Activated naive CD4-positive, alpha-beta T cell treated with anti-CD3 and anti-CD28 coated beads, Interleukin-2, amount 50 U/mL, for 72 hours (primary cell): Measurements from ENCODE around the gene ADAMTSL1. TPM values are rescaled to one million over a fixed set of nuclear protein-coding genes. Genes with fewer than 3 reads are reported as not detected.

Experiments
- ATAC-seq, 2 donors: fragments of 150-1000 bp; cut with Tn5 transposase; 2 replicates each; pipeline ENCODE4 v1.10.0; 2021; ENCODE audit warnings: mild to moderate bottlenecking in 2 of 2, moderate library complexity in 2 of 2
- DNase-seq, 2 donors: peaks; one replicate each; pipeline ENCODE4 v3.0.0; 2021 to 2022; ENCODE audit warnings: low spot score in 2 of 2
- H3K27ac Mint-ChIP-seq, 2 donors: one replicate each; pipeline ENCODE4 v1.8.0; 2022; ENCODE audit warnings: mild to moderate bottlenecking in 2 of 2, mixed read lengths in 2 of 2
- H3K36me3 Mint-ChIP-seq, 2 donors: one replicate each; pipeline ENCODE4 v1.8.0; 2022; ENCODE audit warnings: mixed read lengths in 2 of 2
- H3K9me3 Mint-ChIP-seq, 2 donors: one replicate each; pipeline ENCODE4 v1.8.0; 2022; ENCODE audit warnings: mixed read lengths in 2 of 2
- total RNA-seq, 2 donors: library from RNA; stranded (reverse); gene quantifications; one replicate each; pipeline ENCODE4 v1.2.3, GENCODE V29; 2022

The ADAMTSL1 gene
- total RNA-seq, 2 donors from 2014 or later = not detected

DNA sequence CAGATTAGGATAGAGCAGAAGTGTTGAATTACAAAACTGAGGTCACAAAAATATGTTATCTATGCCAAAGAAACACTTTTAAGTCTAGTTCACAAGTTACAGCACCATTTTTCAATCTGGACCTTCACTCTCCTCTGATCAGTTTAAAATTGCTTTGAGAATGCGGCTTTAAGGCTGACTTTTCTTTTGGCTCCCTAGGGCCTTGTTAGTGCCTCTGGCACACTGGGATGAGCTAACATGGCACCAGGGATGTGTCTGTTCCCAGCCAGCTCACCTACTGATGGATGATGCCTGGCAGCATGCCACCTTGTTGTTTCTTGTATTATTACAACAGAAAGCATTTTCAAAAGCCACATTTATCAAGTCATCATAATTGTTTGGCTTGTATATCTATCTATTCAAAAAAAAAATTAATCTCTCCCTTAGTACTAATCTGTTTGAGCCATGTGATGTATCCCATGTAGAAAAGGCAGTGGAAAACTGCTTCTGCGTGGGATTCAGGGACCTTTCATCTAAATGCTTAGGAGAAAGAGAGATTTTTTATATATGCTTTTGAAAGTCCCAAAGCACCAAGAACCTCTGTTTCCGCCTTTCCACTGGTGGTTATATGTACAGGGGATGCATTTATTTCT is 46.6 kb downstream of the ADAMTSL1 start:
- Mint-ChIP-seq H3K36me3 (no peaks in the 10 kb centered on the region), H3K27ac (no peak overlapping the region), H3K9me3 (peaks cover 3 to 5% of the 10 kb centered on the region in 2 donors)
- DNase-seq (no peak), ATAC-seq (no peak)

- no peak for ATAC-seq
- no peaks in the 10 kb centered on the region for H3K36me3 Mint-ChIP-seq
- H3K9me3 Mint-ChIP-seq = peaks cover 3 to 8% of the 10 kb centered on the region in 2 donors
- no peak for DNase-seq
- H3K27ac Mint-ChIP-seq = no peak overlapping the region
These were observed 52.7 kb downstream of the ADAMTSL1 start for GRCh38 chr9:18526685-18527084.

- ATAC-seq (no peak), DNase-seq (no peak)
- Mint-ChIP-seq H3K9me3 (peaks cover 19 to 23% of the 10 kb centered on the region in 2 donors), H3K36me3 (peaks cover 13 to 19% of the 10 kb centered on the region in 2 donors), H3K27ac (no peak overlapping the region)
These were observed 57.4 kb downstream of the ADAMTSL1 start for GRCh38 chr9:18531136-18532065.

GRCh38 chr9:18534611-18535010 is 60.7 kb downstream of the ADAMTSL1 start:
- ATAC-seq (no peak), DNase-seq (no peak)
- Mint-ChIP-seq H3K27ac (no peak overlapping the region), H3K36me3 (peaks cover 13 to 19% of the 10 kb centered on the region in 2 donors), H3K9me3 (peaks cover 24 to 32% of the 10 kb centered on the region in 2 donors)

DNA sequence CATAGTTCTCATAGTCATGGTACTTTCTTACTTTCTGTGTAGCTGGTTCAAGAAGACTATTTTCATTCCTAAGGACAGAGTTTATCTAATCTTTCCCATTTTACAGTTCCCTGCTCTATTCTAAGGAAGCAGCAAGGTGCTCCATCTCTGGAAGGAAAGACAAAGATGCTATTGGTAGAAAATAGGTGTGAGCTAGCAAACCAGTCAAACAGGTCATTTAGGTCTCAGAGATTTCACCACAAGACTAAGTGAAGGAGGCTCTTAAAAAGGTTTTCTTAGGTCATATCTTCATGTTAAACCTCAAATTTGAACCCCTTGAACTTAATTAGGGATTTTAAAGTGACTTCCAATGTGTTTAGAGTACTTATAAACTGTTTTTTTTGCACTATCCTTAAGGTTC is 62.6 kb downstream of the ADAMTSL1 start:
- H3K9me3 Mint-ChIP-seq = peaks cover 24 to 32% of the 10 kb centered on the region in 2 donors
- ATAC-seq (no peak), DNase-seq (no peak)
- no peak overlapping the region for H3K27ac Mint-ChIP-seq
- H3K36me3 Mint-ChIP-seq = peaks cover 13 to 19% of the 10 kb centered on the region in 2 donors

GRCh38 chr9:18539203-18539693 is 65.3 kb downstream of the ADAMTSL1 start:
- DNase-seq (no peak), ATAC-seq (no peak)
- Mint-ChIP-seq H3K27ac (no peak overlapping the region), H3K9me3 (peaks cover 19 to 23% of the 10 kb centered on the region in 2 donors), H3K36me3 (peaks cover 4 to 9% of the 10 kb centered on the region in 2 donors)

DNA sequence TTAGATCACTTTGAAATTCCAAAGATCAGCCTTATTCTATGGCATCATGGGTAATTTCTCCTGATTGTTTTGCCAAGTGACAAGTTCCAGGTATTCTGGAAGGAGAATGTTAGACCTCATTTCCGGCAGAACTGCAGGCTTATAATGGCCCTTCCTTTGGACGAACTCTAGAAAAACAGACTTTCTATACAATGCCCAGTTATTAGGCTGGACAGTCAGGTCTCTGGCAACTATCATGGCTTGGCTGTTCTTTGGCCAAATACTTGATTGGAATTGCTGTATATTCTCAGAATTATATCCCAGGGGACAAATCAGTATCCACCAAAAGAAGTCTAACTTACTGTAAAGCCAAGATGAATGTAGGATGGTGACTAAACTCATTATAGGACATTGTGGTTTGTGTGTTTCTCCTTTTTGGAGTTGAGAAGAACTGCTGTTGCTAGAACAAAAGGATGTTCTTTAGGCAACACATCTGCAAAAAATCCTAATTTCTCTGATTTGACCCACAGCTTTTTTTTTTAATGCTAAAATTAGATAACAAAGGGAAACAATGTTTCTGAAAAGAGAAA is 69.0 kb downstream of the ADAMTSL1 start:
- no peak for ATAC-seq
- DNase-seq = no peak
- Mint-ChIP-seq H3K27ac (no peak overlapping the region), H3K9me3 (peaks cover 4 to 7% of the 10 kb centered on the region in 2 donors), H3K36me3 (no peaks in the 10 kb centered on the region)

GRCh38 chr9:18543406-18544192 is 69.6 kb downstream of the ADAMTSL1 start:
- DNase-seq = no peak
- no peak for ATAC-seq
- no peaks in the 10 kb centered on the region for H3K36me3 Mint-ChIP-seq
- peaks cover 0 to 4% of the 10 kb centered on the region in 2 donors for H3K9me3 Mint-ChIP-seq
- no peak overlapping the region for H3K27ac Mint-ChIP-seq

- no peaks in the 10 kb centered on the region for H3K36me3 Mint-ChIP-seq
- ATAC-seq = no peak
- no peak for DNase-seq
- H3K9me3 Mint-ChIP-seq = peaks cover 0 to 4% of the 10 kb centered on the region in 2 donors
- H3K27ac Mint-ChIP-seq = no peak overlapping the region
These were observed 70.5 kb downstream of the ADAMTSL1 start for GRCh38 chr9:18544456-18544855.

- no peak for ATAC-seq
- Mint-ChIP-seq H3K36me3 (no peaks in the 10 kb centered on the region), H3K27ac (no peak overlapping the region), H3K9me3 (peaks cover 0 to 4% of the 10 kb centered on the region in 2 donors)
- DNase-seq = no peak
These were observed 71.8 kb downstream of the ADAMTSL1 start for GRCh38 chr9:18545636-18546360.

DNA sequence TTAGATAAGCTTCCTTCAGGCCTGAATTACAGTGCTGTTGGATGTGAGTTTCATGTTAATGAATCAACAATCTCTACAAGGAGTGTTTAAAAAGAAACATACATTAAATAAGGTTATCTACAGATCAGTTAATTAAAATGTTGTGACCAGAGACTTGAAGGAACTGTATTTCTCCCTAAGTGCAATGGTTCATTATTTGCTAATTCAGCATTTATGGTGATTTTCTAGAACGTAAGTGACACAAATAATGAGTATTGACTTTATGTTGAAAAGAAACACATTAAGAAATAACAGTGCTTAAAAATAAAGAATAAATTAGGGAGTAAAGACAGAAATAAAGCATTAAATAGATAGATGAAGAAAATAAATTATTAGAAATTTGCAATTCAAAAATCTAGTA is 74.5 kb downstream of the ADAMTSL1 start:
- Mint-ChIP-seq H3K9me3 (peaks cover 0 to 4% of the 10 kb centered on the region in 2 donors), H3K27ac (no peak overlapping the region), H3K36me3 (no peaks in the 10 kb centered on the region)
- no peak for DNase-seq
- ATAC-seq = no peak

GRCh38 chr9:18549772-18550171 is 75.8 kb downstream of the ADAMTSL1 start:
- Mint-ChIP-seq H3K36me3 (no peaks in the 10 kb centered on the region), H3K9me3 (peaks cover 0 to 3% of the 10 kb centered on the region in 2 donors), H3K27ac (no peak overlapping the region)
- DNase-seq (no peak), ATAC-seq (no peak)

GRCh38 chr9:18550286-18550685 is 76.3 kb downstream of the ADAMTSL1 start:
- no peak for ATAC-seq
- DNase-seq = no peak
- Mint-ChIP-seq H3K27ac (no peak overlapping the region), H3K36me3 (no peaks in the 10 kb centered on the region), H3K9me3 (peaks cover 0 to 3% of the 10 kb centered on the region in 2 donors)

DNA sequence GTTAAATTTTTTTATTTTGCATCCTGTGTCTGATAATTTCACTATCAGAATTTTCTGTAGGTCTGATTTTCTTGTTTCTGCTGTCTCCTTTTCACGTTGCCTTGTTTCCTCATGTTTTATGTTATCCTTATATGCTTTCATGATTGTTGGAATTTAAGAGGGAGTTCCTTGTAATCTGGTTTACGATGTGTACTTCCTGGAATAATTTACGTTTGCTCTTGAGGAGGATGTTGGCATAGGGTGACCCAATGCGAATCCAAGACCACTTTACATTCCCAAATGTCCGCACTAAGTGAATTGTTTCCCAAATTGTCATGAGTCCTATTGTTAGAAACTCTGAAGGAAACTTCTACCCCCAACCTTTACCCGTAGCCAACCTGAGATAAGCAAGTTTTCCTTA is 80.3 kb downstream of the ADAMTSL1 start:
- ATAC-seq (no peak), DNase-seq (no peak)
- Mint-ChIP-seq H3K36me3 (no peaks in the 10 kb centered on the region), H3K27ac (no peak overlapping the region), H3K9me3 (peaks cover 0 to 3% of the 10 kb centered on the region in 2 donors)

GRCh38 chr9:18555105-18555883 is 81.3 kb downstream of the ADAMTSL1 start:
- DNase-seq (no peak), ATAC-seq (no peak)
- H3K27ac Mint-ChIP-seq = no peak overlapping the region
- H3K9me3 Mint-ChIP-seq = peaks cover 0 to 3% of the 10 kb centered on the region in 2 donors
- no peaks in the 10 kb centered on the region for H3K36me3 Mint-ChIP-seq
